Tibial artery (tissue), 4 donors: ENCODE data around the gene GRM5.
"Not testable (repeated sequence)": the region's sequence is repeated elsewhere in the genome, so short reads cannot be mapped to it uniquely, and the experiment has no call there.

ENCODE experiments used
- DNase-seq, 2 donors: peaks; one replicate each; pipeline ENCODE4 v3.0.0-alpha.2; 2019
- H3K27ac ChIP-seq, 2 donors: fragments of 200-600 bp; sonication (generic) in 1 of 2; 1 replicate in 1 of 2; 2 replicates in 1 of 2; pipeline ENCODE4 v1.5.1; 2018 to 2019; ENCODE audit warnings: mild to moderate bottlenecking in 1 of 2
- H3K27me3 ChIP-seq, 2 donors: fragments of 200-600 bp; sonication (generic) in 1 of 2; one replicate each; pipeline versions ENCODE4 v1.5.1 to v1.6.0; 2016 to 2019
- H3K36me3 ChIP-seq, 3 donors: fragments of 200-600 bp; sonication (generic) in 2 of 3; one replicate each; pipeline ENCODE4 v1.5.1; 2016 to 2019; ENCODE audit warnings: mild to moderate bottlenecking in 2 of 3
- H3K4me1 ChIP-seq, 4 donors: fragments of 200-600 bp; sonication (generic) in 2 of 4; 1 replicate in 3 of 4; 2 replicates in 1 of 4; pipeline ENCODE4 v1.5.1; 2016 to 2019
- H3K4me3 ChIP-seq, 2 donors: fragments of 200-600 bp; sonication (generic) in 1 of 2; 1 replicate in 1 of 2; 2 replicates in 1 of 2; pipeline ENCODE4 v1.5.1; 2018 to 2019; ENCODE audit warnings: mild to moderate bottlenecking in 2 of 2
- H3K9me3 ChIP-seq, 3 donors: fragments of 200-600 bp; sonication (generic) in 1 of 3; one replicate each; pipeline ENCODE4 v1.5.1; 2016 to 2019
- intact Hi-C: fragments of 100-400 bp; cut with DNase I; formaldehyde crosslinking; loops from one replicate; pipeline ENCODE4 v1.15.0; 2023; ENCODE audit warnings: low total_unique reads
- TF ChIP-seq, protein P1 (sequence below), 2 experiments: fragments of 200-600 bp in 1 of 2; fragments of 450-650 bp in 1 of 2; IDR thresholded peaks; one replicate each; pipeline ENCODE4 v1.5.1; 2017 to 2019; ENCODE audit warnings: antibody characterized with exemption in 2 of 2, mild to moderate bottlenecking in 1 of 2, moderate library complexity in 1 of 2

The GRM5 gene

DNA sequence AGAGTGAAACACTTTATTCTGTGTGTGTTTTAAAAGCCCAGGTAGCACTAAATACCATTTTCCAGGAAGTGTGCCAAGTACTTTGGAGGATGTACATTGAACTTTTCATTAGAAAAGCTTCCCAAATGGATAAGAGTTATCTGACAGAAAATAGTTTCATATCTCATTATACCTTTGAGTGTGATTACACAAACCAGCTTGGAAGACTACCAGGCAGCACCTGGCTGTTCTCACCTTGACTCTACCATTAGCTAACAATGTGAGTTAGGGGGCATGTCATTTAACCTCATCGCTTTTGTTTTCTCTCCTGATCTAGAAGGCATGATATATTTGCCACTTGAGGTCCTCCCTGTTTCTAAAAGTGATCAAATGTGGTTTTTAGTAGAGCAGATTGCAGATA, 50.2 kb downstream of the GRM5 start:
- no peaks in the 10 kb centered on the region for H3K36me3 ChIP-seq
- no peaks in the 10 kb centered on the region for H3K27me3 ChIP-seq
- no peak overlapping the region for H3K4me3 ChIP-seq
- H3K9me3 ChIP-seq: no peaks in the 10 kb centered on the region
- no peaks in the 10 kb centered on the region for H3K4me1 ChIP-seq
- DNase-seq: no peak
- intact Hi-C loops: no loop called here
- TF ChIP-seq, protein P1, sequence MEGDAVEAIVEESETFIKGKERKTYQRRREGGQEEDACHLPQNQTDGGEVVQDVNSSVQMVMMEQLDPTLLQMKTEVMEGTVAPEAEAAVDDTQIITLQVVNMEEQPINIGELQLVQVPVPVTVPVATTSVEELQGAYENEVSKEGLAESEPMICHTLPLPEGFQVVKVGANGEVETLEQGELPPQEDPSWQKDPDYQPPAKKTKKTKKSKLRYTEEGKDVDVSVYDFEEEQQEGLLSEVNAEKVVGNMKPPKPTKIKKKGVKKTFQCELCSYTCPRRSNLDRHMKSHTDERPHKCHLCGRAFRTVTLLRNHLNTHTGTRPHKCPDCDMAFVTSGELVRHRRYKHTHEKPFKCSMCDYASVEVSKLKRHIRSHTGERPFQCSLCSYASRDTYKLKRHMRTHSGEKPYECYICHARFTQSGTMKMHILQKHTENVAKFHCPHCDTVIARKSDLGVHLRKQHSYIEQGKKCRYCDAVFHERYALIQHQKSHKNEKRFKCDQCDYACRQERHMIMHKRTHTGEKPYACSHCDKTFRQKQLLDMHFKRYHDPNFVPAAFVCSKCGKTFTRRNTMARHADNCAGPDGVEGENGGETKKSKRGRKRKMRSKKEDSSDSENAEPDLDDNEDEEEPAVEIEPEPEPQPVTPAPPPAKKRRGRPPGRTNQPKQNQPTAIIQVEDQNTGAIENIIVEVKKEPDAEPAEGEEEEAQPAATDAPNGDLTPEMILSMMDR (IDR thresholded peaks at IDR 0.05): no peak
- H3K27ac ChIP-seq: no peak overlapping the region

DNA sequence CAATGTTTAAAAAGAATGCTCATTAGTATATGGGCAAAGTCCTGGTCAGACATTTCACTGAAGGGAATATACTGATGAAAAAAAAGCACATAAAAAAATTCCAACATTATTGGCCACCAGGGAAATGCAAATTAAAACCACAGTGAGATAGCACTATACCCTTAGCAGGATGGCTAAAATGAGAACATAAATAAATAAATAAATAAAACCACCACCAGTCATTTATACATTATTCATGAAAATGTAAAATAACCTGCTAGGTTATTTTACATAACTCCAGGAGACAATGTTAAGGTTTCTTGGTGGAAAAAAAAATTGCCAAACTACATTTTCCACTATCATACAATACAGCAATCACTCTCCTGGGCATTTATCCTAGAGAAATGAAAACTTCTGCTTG, 64.9 kb downstream of the GRM5 start:
- H3K4me1 ChIP-seq: peaks cover 0 to 25% (median 6%) of the 10 kb centered on the region in 4 donors
- intact Hi-C loops, H3K27me3 ChIP-seq, H3K9me3 ChIP-seq, H3K36me3 ChIP-seq, DNase-seq, H3K4me3 ChIP-seq, H3K27ac ChIP-seq: not testable (repeated sequence)

DNA sequence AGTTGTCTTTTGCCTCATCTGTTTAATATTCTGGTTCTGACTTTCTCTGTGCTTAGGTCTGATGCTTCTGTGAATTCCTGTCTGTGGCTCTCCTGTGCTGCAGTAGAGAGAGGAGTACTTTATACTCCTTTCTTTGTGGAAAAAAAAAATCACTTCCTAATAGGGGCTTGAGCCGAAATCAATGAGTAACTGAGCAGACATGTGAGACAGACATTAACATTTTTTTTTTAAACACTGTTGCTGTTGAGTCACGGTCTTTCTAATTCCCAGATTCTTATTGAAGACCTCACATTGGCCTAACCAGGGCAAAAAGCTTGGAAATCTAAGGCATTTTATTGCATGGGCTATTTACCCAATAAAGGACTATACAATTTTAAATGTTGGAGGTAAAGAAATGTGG, 86.1 kb downstream of the GRM5 start:
- no peaks in the 10 kb centered on the region for H3K36me3 ChIP-seq

DNA sequence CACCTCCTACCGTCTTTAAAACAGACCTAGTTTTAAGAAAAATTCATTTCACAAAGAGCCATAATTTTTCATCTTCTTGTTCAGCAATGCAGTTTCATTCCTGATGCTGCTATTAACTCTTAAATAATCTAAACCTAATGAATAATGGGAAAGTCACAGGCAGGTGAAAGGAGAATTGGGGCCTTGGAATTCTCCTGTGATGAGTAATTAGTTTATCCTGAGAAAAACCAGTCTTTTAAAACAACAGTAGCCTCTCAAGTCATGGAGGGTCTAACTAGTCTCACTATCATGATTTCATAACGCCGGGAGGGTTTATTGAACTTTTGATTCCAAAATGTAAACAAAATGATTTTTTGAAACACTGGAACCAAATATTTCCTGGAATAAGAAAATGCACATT, 86.8 kb downstream of the GRM5 start:
- H3K36me3 ChIP-seq, H3K9me3 ChIP-seq, H3K4me3 ChIP-seq, H3K27me3 ChIP-seq, H3K27ac ChIP-seq, H3K4me1 ChIP-seq, intact Hi-C loops, DNase-seq: not testable (repeated sequence)

More for the DNA sequence above, 86.1 kb downstream of the GRM5 start:
- Histone ChIP-seq H3K27ac (no peak overlapping the region), H3K4me3 (no peak overlapping the region), H3K9me3 (no peaks in the 10 kb centered on the region), H3K4me1 (no peaks in the 10 kb centered on the region), H3K27me3 (no peaks in the 10 kb centered on the region)
- intact Hi-C loops: no loop called here
- TF ChIP-seq, protein P1 (IDR thresholded peaks at IDR 0.05): no peak
- DNase-seq: no peak

DNA sequence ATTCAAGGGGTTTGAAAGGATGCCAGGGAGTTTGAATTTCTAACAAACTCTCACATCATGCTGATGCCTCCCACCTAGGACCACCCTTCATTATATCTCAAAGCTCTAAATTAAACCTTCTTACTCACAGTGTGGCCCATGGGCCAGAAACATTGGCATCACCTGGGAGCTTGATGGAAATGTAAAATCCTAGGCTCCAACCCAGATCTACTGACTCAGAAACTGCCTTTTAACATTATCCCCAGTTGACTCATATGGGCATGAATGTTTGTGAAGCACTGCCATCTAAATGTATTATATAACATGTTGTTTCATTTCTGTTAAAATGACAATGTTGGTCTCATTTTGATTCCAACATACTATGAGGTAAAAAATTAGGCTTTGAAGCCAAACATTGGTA, 90.3 kb downstream of the GRM5 start:
- H3K9me3 ChIP-seq, H3K27me3 ChIP-seq, H3K36me3 ChIP-seq, H3K4me3 ChIP-seq, intact Hi-C loops, H3K4me1 ChIP-seq, H3K27ac ChIP-seq, DNase-seq: not testable (repeated sequence)

DNA sequence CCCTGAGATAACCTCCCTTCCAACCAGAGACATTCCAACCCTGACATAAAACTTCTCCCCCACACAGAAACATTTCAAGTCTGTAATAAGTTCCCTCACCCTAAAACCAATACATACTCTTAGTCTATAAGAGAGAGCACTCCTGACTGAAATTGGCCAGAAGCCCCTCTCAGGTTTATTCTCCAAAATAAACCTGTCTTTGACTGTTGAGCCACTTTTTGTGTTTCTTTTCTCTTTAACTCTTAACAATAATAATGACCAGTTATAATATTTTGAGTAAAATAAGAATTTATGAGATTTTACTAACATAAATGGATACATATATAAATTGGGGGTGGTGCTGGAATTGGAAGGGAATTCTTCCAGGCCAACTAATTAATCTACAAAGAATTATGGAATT, 93.6 kb downstream of the GRM5 start:
- Histone ChIP-seq H3K36me3 (no peaks in the 10 kb centered on the region), H3K4me1 (no peaks in the 10 kb centered on the region), H3K9me3 (no peaks in the 10 kb centered on the region), H3K4me3 (no peak overlapping the region), H3K27me3 (no peaks in the 10 kb centered on the region), H3K27ac (no peak overlapping the region)
- intact Hi-C loops: no loop called here
- TF ChIP-seq, protein P1 (IDR thresholded peaks at IDR 0.05): no peak
- DNase-seq: no peak

DNA sequence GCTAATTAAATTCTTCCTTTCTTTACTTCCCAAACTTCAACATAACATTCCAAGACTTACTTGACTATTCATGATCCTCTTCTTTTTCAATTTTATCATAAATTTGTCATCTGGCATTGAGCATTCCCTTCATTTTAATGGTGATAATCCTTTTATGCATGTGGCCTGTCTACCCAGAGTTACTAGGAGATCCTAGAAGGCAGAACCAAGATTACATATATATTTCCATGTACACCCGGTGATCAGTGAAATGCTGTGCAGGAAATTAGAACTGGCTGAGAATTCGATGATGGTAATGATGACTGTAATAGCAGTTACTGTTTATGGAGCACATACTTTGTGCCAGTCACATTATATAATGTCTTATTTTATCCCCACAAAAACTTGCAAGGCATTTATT, 104.2 kb downstream of the GRM5 start:
- H3K27me3 ChIP-seq, H3K36me3 ChIP-seq, intact Hi-C loops, H3K27ac ChIP-seq, H3K4me1 ChIP-seq, H3K9me3 ChIP-seq, DNase-seq, H3K4me3 ChIP-seq: not testable (repeated sequence)

DNA sequence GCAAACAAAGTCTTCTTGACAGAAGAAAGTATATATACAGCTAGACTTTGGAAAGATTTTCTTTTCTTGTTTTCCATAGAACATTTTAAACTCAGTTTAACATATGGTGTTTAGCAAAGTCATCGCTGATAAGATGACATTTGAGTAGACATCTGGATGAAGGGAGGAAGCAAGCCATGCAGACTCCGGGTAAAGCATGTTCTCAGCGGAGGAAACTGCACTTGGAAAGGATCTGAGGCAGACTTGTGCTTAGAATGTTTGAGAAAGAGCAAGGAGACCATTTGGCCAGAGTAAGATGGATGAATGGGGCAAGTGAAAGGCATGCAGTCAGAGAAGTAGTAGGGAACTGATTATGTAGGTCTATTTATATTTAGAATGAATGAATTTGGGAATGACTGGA, 105.9 kb downstream of the GRM5 start:
- H3K4me3 ChIP-seq, H3K4me1 ChIP-seq, H3K36me3 ChIP-seq, intact Hi-C loops, DNase-seq, H3K9me3 ChIP-seq, H3K27ac ChIP-seq, H3K27me3 ChIP-seq: not testable (repeated sequence)
